ENCODE results near the gene TBC1D3L. TPM values are rescaled to one million over a fixed set of nuclear protein-coding genes. Genes with fewer than 3 reads are reported as not detected.

The TBC1D3L gene
- 3.1 and 3.3 TPM in 2 replicates for total RNA-seq

DNA sequence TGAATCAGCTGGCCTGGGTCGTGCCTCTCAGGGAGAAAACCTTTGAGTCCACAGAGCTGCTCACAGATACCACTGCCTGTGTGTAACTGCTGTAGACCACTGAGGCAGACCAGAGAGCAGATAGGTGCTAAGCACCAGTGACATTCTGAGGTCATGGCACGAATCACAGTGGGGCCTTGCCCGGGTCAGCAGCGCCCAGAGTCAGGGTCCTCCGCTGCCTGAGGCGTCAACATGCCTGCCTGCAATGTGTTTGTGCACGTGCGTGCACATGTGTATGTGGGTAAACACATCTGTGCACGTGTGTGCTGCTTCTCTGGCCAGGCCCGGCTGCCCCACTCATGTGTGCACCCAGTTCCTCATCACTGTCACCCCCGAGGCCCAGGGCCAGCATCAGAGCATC, at the start of gene TBC1D3L:
Gene TBC1D3L, minus strand, starts transcription at position 101 of the 400 bp plus-strand sequence. CDS start 1,540 bp downstream, outside the sequence.

GRCh38 chr17:38003676-38004075, 14.8 kb upstream of the TBC1D3L start, which contains the start of gene TBC1D3D:
TSS of gene TBC1D3D (plus strand) at chr17:38003976. CDS start at chr17:38005561, 1,585 bp downstream.

Small RNA genes lying within 50 kb of the gene (small RNA-seq; reads per million reads assigned to genes)
- not detected for gene RF00001 (ENCODE audit: low replicate concordance)

Other genes starting within 250 kb of the TBC1D3L start
- not detected in 2 replicates for gene HNF1B, start 244.0 kb downstream of the TBC1D3L start, total RNA-seq
- not detected in 2 replicates for gene TBC1D3K, start 64.6 kb downstream of the TBC1D3L start, total RNA-seq
- 0.44 TPM in 1 of 2 replicates, not detected in the other for gene TBC1D3D, start 14.9 kb upstream of the TBC1D3L start, total RNA-seq
- gene TBC1D3C, start 79.6 kb upstream of the TBC1D3L start, total RNA-seq = not detected in 2 replicates
- gene TBC1D3E, start 138.9 kb upstream of the TBC1D3L start, total RNA-seq = not detected in 2 replicates
- not detected in 2 replicates for gene TBC1D3, start 203.5 kb upstream of the TBC1D3L start, total RNA-seq